ENCODE measurements around the gene SLC23A3.

The SLC23A3 gene

DNA sequence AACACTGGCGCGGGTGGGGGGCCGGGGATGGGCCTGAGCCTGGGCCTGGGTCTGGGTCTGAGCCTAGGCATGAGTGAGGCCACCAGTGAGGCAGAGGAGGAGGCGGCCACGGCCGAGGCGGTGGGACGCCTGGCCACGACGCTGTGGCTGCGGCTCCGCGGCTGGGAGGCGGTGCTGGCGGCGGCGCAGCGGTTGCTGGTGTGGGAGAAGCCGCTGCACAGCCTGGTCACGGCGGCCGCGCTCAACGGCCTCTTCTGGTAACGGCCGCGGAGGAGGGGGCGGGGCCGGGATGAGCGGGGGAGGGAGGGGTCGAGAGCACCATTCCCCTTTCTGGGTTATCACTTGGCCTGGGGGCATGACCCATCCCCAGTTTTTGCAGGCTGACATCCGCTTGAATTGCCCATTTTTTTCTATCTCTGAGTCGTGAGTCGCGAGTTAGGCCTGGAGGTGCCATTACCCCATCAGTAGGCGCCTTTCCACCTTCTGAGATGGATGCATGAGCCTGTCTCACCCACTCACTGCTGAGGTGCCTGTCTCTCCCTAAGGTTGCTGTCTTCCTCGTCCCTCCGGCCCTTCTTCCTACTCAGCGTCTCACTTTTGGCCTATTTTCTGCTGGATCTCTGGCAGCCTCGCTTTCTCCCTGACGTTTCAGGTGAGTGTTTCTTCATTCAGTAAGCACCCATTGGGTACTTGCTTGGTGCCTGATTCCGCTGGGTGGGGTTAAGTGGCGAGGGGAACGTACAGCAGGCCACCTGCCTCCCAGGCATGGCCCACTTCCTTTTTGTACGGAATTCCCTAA lies 8.7 kb upstream of the SLC23A3 start:
- peak overlapping the region; percentile 87 to 99 (median 96) for H3K4me3 Mint-ChIP-seq
- peaks cover 40% of the 10 kb centered on the region for H3K36me3 Mint-ChIP-seq (ENCODE audit: low read depth)
- no peaks in the 10 kb centered on the region for H3K9me3 Mint-ChIP-seq
- H3K4me1 Mint-ChIP-seq, result peaks cover 34% of the 10 kb centered on the region
- H3K27me3 Mint-ChIP-seq (ENCODE audit: low read depth), result peaks cover 3% of the 10 kb centered on the region
- TF ChIP-seq, protein P1, sequence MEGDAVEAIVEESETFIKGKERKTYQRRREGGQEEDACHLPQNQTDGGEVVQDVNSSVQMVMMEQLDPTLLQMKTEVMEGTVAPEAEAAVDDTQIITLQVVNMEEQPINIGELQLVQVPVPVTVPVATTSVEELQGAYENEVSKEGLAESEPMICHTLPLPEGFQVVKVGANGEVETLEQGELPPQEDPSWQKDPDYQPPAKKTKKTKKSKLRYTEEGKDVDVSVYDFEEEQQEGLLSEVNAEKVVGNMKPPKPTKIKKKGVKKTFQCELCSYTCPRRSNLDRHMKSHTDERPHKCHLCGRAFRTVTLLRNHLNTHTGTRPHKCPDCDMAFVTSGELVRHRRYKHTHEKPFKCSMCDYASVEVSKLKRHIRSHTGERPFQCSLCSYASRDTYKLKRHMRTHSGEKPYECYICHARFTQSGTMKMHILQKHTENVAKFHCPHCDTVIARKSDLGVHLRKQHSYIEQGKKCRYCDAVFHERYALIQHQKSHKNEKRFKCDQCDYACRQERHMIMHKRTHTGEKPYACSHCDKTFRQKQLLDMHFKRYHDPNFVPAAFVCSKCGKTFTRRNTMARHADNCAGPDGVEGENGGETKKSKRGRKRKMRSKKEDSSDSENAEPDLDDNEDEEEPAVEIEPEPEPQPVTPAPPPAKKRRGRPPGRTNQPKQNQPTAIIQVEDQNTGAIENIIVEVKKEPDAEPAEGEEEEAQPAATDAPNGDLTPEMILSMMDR (IDR thresholded peaks at IDR 0.05; ENCODE audit: unreplicated experiment in 3 of 3), result no peak
- peak overlapping the region; percentile 82 to 97 (median 83) for H3K27ac Mint-ChIP-seq

DNA sequence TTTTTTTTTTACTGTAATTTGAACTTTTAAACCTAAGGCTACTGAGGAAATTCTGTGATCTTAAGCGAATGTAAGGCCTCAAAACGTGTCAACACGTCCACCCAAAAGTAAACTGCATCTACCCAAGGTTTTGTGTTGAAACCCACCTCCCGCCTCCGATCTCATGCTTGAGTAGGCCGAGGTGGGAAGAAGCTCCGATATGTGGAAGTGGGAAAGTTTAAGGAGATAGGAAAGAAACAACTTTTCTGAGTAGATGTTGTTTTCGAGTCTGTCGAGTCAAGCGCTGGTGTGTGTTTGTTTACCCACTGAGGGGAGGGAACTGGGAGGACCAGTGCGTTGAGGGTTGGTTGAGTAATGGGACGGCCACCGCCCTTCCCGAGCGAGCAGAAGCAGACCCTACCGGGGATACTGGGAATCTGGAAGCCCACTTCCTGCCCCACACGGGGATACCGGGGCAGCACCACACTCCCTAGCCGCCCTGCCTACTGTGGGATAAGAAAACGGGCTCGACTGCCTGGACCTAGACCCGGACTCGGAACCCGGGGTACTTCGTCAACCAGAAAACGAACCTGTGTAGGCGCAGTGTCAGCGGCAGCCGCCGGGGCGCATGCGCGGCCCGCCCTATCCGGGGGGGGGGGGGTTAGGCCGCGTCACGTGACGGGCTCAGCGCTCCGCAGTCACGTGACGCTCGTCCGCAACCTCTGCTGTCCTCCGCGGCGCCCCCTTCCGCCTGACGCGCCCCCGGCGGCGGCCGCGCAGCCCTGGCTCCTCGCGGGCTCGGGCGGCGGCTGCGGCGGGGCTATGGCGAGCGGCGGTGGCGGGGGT lies 7.9 kb upstream of the SLC23A3 start, which contains the start of gene RETREG2:
Gene RETREG2 (plus strand): TSS at position 724 of the 825 bp plus-strand sequence. CDS start 78 bp downstream, at position 802.
- Mint-ChIP-seq H3K4me3 (peak within 1 kb of the TSS; percentile 97 to 100 (median 99)), H3K27me3 (ENCODE audit: low read depth) (peaks cover 2% of the 10 kb centered on the region), H3K27ac (peak within 1 kb of the TSS; percentile 99 to 100 (median 100)), H3K9me3 (no peaks in the 10 kb centered on the region), H3K4me1 (peaks cover 34% of the 10 kb centered on the region), H3K36me3 (ENCODE audit: low read depth) (peaks cover 33% of the 10 kb centered on the region)
- TF ChIP-seq, protein P1 (IDR thresholded peaks at IDR 0.05; ENCODE audit: unreplicated experiment in 3 of 3), result peak; percentile 33 to 45 (median 38)

DNA sequence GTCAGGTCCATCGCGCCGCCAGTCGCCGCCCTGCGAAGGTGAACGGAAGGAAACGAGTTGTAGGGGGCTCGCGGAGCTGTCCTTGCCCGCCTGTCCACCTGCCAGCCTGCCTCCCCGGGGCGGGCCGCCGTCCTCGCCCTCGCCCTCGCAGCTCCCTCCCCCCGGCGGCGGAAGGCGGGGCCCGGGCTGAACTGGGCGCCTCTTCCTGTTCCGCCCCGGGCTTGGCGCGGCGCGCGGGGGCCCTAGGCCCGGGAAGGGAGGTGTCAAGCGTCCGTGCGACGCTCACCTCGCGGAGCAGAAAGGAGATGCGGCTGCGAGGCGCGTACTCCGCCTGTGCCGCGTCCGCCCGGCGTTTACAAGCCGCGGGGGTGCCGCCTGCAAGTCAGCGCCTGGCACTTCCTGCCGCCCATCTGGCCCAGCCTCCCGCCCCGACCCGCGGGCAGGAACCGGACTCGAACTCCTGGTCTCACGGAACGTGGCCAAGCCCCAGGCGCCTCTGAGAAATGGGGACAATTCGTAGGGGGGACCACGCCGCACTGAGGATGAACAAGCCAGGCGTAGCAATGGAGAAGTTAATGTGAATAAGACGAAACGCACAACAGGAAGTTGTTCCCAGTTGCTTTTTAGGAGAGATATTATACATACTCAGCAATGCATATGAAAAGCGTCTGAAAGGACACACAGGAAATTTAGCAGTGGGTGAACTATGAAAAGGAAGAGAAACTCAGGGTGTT lies 7.2 kb upstream of the SLC23A3 start, which contains the start of gene CNPPD1:
Gene CNPPD1 (minus strand): TSS at position 108 of the 734 bp plus-strand sequence. CDS start 97 bp downstream, at position 11.
- Mint-ChIP-seq H3K36me3 (ENCODE audit: low read depth) (peaks cover 34% of the 10 kb centered on the region), H3K27me3 (ENCODE audit: low read depth) (no peaks in the 10 kb centered on the region), H3K4me1 (peaks cover 34% of the 10 kb centered on the region), H3K9me3 (no peaks in the 10 kb centered on the region), H3K27ac (peak within 1 kb of the TSS; percentile 99 to 100 (median 100)), H3K4me3 (peak within 1 kb of the TSS; percentile 97 to 100 (median 99))
- TF ChIP-seq, protein P1 (IDR thresholded peaks at IDR 0.05; ENCODE audit: unreplicated experiment in 3 of 3), result no peak

DNA sequence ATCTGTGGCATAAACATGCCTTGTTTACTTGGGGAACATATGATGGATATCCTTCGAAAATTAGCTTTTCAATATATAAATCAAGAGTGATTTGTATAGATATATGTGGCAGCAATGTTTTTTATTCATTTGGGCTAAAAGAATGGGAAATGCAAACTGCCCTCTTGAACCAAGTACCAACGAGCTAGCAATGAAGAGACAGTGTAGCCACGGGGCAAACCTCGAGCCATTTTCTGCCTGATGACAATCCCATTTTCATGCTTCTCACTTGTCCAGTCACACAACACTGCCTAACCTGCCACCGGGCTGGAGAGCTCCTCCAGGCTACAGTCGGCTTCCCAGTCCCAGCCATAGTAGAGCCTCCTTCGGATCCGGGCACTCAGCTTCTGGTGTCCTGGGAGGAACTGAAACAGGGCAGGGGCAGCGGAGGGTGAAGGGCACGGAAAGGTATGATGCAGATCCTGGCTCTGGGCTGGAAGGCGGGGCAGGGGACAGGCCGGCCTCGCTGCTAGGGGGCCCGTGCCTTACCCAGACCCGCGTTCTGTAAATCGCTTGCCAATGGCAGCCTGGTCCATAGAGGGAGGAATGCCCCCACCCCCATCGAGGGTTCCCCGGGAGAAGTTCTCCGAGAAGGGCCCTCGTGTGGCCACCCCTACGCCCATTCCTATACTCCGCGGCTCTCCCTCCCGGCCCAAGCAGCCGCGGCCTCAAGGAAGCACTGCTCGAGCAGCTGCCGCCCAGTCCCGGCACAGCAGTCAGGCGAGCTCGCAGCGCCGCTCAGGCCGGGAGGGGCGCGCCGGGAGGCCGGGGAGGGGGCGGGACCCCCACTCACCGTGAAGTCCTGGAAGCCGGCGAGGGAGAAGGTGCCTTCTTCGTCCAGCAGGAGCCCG lies 6.3 kb upstream of the SLC23A3 start:
- Mint-ChIP-seq H3K4me1 (peaks cover 39% of the 10 kb centered on the region), H3K27ac (peak overlapping the region; percentile 60 to 99 (median 88)), H3K36me3 (ENCODE audit: low read depth) (peaks cover 35% of the 10 kb centered on the region), H3K4me3 (peak overlapping the region; percentile 97 to 100 (median 99)), H3K27me3 (ENCODE audit: low read depth) (no peaks in the 10 kb centered on the region), H3K9me3 (no peaks in the 10 kb centered on the region)
- TF ChIP-seq, protein P1 (IDR thresholded peaks at IDR 0.05; ENCODE audit: unreplicated experiment in 3 of 3), result peak in 2 of 3 experiments; percentile 22 to 29

DNA sequence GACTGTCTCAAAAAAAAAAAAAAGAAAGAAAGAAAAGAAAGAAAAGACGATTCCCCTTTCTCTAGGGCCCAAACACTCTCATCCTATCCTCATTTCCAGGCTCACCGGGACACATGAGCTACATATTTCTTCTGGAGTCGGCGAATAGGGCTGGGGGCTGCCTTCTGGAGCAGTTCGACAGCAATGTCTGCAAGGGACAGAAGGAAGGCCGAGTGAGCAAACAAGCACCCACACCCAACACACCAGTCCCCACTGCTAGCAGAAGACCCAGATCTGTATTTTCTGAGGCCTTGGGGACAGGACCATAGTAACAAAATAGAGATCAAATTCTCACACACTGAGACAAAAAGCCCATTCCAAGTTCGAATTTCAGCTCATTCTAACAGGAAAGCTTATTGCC lies 5.7 kb upstream of the SLC23A3 start:
- no peaks in the 10 kb centered on the region for H3K9me3 Mint-ChIP-seq
- H3K4me1 Mint-ChIP-seq, result peaks cover 37% of the 10 kb centered on the region
- peak overlapping the region in 2 of 3 experiments; percentile 60 to 99 for H3K27ac Mint-ChIP-seq
- peaks cover 29% of the 10 kb centered on the region for H3K36me3 Mint-ChIP-seq (ENCODE audit: low read depth)
- peak overlapping the region; percentile 97 to 100 (median 99) for H3K4me3 Mint-ChIP-seq
- no peaks in the 10 kb centered on the region for H3K27me3 Mint-ChIP-seq (ENCODE audit: low read depth)
- TF ChIP-seq, protein P1 (IDR thresholded peaks at IDR 0.05; ENCODE audit: unreplicated experiment in 3 of 3), result no peak
